CD4-positive, alpha-beta T cell treated with Interleukin-15 for 4 hours (primary cell): ENCODE results near the gene NDUFA6.
"Not testable (repeated sequence)": the region's sequence is repeated elsewhere in the genome, so short reads cannot be mapped to it uniquely, and the experiment has no call there.

Source experiments
- DNase-seq: peaks from one replicate; pipeline ENCODE4 v3.0.0-alpha.2; 2020; ENCODE audit warnings: low spot score

Gene NDUFA6

GRCh38 chr22:42112793-42113192 lies 22.2 kb upstream of the NDUFA6 start:
- not testable (repeated sequence) for DNase-seq

GRCh38 chr22:42111798-42112197 lies 21.2 kb upstream of the NDUFA6 start:
- no peak for DNase-seq

- no peak for DNase-seq
Observed at GRCh38 chr22:42108848-42109247, 18.3 kb upstream of the NDUFA6 start.

GRCh38 chr22:42104332-42104860 lies 13.8 kb upstream of the NDUFA6 start:
- DNase-seq, result not testable (repeated sequence)

GRCh38 chr22:42101199-42101598 lies 10.6 kb upstream of the NDUFA6 start:
- DNase-seq, result no peak

GRCh38 chr22:42091455-42091782 lies 847 bp upstream of the NDUFA6 start:
- no peak for DNase-seq

- DNase-seq, result no peak
Observed at GRCh38 chr22:42086051-42086450, 4.5 kb downstream of the NDUFA6 start.

GRCh38 chr22:42084874-42085273 lies 5.7 kb downstream of the NDUFA6 start:
- DNase-seq, result no peak

- no peak for DNase-seq
Observed at GRCh38 chr22:42083119-42083518, 7.5 kb downstream of the NDUFA6 start.

- DNase-seq, result peak; percentile 13
Observed at GRCh38 chr22:42080287-42080686, 10.3 kb downstream of the NDUFA6 start.

- DNase-seq, result peak; percentile 98
Observed at GRCh38 chr22:42079319-42080251, 11.0 kb downstream of the NDUFA6 start, which contains the start of gene SMDT1. Gene SMDT1 (plus strand): TSS chr22:42079700. CDS start chr22:42079769, 69 bp downstream.

GRCh38 chr22:42078469-42079318 lies 11.9 kb downstream of the NDUFA6 start:
- DNase-seq, result no peak

GRCh38 chr22:42077486-42078125 lies 13.0 kb downstream of the NDUFA6 start:
- no peak for DNase-seq

- DNase-seq, result no peak
Observed at GRCh38 chr22:42076764-42077485, 13.6 kb downstream of the NDUFA6 start.

- DNase-seq, result no peak
Observed at GRCh38 chr22:42074846-42075676, 15.5 kb downstream of the NDUFA6 start.

GRCh38 chr22:42074132-42074811 lies 16.3 kb downstream of the NDUFA6 start, which contains the start of gene PHETA2:
Gene PHETA2 (plus strand): TSS chr22:42074248. CDS start chr22:42077294, 3,046 bp downstream.
- peak; percentile 56 for DNase-seq

GRCh38 chr22:42073621-42074041 lies 16.9 kb downstream of the NDUFA6 start:
- DNase-seq, result no peak

GRCh38 chr22:42072606-42073330 lies 17.8 kb downstream of the NDUFA6 start:
- DNase-seq, result no peak

- DNase-seq, result not testable (repeated sequence)
Observed at GRCh38 chr22:42071508-42071907, 19.1 kb downstream of the NDUFA6 start.
